Measurements from ENCODE around the gene DDX10.
"Not testable (repeated sequence)": the region's sequence is repeated elsewhere in the genome, so short reads cannot be mapped to it uniquely, and the experiment has no call there.

- TF ChIP-seq EP300 (IDR thresholded peaks at IDR 0.05; ENCODE audit: borderline replicate concordance in 1 of 2, low read depth in 1 of 2, low read length in 1 of 2); SIN3A (IDR thresholded peaks at IDR 0.05; ENCODE audit: borderline replicate concordance, low read depth, low read length); REST (IDR thresholded peaks at IDR 0.05; ENCODE audit: low read depth, low read length); RAD21 (IDR thresholded peaks at IDR 0.05; ENCODE audit: low read length): not testable (repeated sequence)
Observed at GRCh38 chr11:108654100-108654499, 10.8 kb upstream of the DDX10 start.

Data from SK-N-SH (cell line).